Loucy (cell line): ENCODE data around the gene DCDC2B.

ENCODE experiments used
- CTCF ChIP-seq: fragments of 200-600 bp; sonication (generic); conservative IDR thresholded peaks from 2 replicates; pipeline ENCODE4 v1.5.1; 2014; ENCODE audit warnings: mild to moderate bottlenecking, antibody characterized with exemption, low read length
- EZH2phosphoT487 ChIP-seq: fragments of 200-600 bp; IDR thresholded peaks from 2 replicates; pipeline ENCODE4 v1.6.1; 2018; ENCODE audit warnings: antibody characterized with exemption, mild to moderate bottlenecking, moderate library complexity, borderline replicate concordance

GRCh38 chr1:32179193-32179442 is 29.8 kb upstream of the DCDC2B start:
- TF ChIP-seq CTCF = no peak
- no peak for TF ChIP-seq EZH2phosphoT487
